ENCODE data around the gene AP2A1.

DNA sequence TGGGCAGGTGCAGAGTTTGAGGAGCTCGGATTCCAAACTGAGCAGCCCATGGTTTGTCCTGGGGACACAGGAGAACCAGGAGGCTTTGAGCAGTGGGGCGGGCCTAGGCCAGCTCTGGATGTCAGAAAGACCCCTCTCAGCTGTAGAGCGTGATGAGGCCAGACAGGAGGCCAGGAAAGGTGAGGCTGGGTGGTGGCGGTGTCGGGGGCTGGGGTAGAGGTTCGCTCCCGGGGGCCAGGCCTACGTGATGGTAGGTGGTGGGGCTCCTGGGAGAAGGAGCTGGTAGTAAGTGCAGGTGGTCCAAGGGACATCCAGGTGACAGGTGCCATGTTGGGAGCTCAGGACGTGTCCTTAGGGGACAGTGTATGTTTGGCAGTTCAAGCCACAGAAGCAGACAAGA, 70.6 kb downstream of the AP2A1 start:
- no peak for TF ChIP-seq CTCF (IDR thresholded peaks at IDR 0.05)
- no peak for TF ChIP-seq POLR2A (IDR thresholded peaks at IDR 0.05)
